GM06990 (cell line): ENCODE data around the gene UQCC3.

Experiments
- DNase-seq: peaks from one replicate; pipeline ENCODE4 v3.0.0-alpha.2; 2011; ENCODE audit not compliant: insufficient read length; ENCODE audit errors: extremely low read depth
- H3K27me3 ChIP-seq: replicated peaks from 2 replicates; pipeline ENCODE4 v1.6.0; 2011; ENCODE audit warnings: low read length; ENCODE audit not compliant: control insufficient read depth, insufficient read depth
- H3K36me3 ChIP-seq: 2 replicates; pipeline ENCODE4 v1.5.1; 2011; ENCODE audit warnings: low read length; ENCODE audit not compliant: control insufficient read depth, insufficient read depth
- H3K4me3 ChIP-seq: replicated peaks from 2 replicates; pipeline ENCODE4 v1.5.1; 2011; ENCODE audit warnings: low read depth, mild to moderate bottlenecking, control low read depth, low read length
- TF ChIP-seq, protein P1 (sequence below): IDR thresholded peaks from 2 replicates; pipeline ENCODE4 v1.5.1; 2011; ENCODE audit warnings: low read length, control low read depth, mild to moderate bottlenecking, inconsistent platforms; ENCODE audit not compliant: insufficient read depth, poor library complexity, severe bottlenecking

The UQCC3 gene

DNA sequence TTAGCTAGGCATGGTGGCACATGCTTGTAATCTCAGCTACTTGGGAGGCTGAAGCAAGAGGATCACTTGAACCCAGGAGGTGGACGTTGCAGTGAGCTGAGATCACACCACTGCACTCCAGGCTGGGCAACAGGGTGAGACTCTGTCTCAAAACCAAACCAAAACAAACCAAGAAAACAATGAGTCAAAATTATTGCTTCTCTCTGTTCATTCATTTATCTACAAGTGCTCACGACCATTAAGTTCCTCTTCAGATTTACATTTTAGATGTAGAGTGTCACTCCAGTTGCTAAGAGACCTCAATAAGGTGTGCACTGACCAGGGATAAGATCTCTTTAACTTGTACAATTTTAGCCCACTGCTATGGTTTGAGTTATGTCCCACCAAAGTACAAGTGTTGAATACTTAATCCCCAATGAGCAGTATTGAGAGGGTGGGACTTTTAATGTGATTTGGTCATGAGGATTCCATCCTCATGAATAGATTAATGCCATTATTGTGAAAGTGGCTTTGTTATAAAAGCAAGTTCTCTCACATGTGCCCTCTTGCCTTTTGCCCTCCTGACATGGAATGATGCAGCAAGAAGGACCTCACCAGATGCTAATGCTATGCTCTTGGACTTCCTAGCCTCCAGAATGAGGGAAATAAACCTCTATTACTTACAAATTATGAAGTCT, 48.0 kb downstream of the UQCC3 start:
- DNase-seq, result no peak
- Histone ChIP-seq H3K4me3 (no peak overlapping the region), H3K36me3 (peaks cover 46% of the 10 kb centered on the region), H3K27me3 (no peaks in the 10 kb centered on the region)
- TF ChIP-seq, protein P1, sequence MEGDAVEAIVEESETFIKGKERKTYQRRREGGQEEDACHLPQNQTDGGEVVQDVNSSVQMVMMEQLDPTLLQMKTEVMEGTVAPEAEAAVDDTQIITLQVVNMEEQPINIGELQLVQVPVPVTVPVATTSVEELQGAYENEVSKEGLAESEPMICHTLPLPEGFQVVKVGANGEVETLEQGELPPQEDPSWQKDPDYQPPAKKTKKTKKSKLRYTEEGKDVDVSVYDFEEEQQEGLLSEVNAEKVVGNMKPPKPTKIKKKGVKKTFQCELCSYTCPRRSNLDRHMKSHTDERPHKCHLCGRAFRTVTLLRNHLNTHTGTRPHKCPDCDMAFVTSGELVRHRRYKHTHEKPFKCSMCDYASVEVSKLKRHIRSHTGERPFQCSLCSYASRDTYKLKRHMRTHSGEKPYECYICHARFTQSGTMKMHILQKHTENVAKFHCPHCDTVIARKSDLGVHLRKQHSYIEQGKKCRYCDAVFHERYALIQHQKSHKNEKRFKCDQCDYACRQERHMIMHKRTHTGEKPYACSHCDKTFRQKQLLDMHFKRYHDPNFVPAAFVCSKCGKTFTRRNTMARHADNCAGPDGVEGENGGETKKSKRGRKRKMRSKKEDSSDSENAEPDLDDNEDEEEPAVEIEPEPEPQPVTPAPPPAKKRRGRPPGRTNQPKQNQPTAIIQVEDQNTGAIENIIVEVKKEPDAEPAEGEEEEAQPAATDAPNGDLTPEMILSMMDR, result no peak

DNA sequence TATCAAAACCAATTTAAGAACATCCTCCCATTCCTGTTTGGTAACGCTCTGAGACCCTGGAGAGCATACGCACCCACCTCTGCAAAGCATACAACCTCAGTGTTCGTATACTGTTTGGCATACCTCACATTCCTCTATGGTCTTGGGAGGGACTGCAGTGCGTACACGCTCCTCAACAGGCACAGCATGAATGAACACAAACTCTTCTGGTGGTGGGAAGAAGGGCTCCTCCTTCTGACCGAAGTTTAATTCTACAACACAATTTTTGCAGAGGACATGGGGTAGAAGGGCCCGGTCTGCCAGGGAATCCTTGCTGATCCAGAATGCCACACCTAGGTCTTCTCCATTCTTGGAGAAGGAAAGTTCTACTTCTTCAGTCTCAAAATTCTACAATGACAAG, 50.5 kb downstream of the UQCC3 start:
- DNase-seq, result no peak
- Histone ChIP-seq H3K4me3 (no peak overlapping the region), H3K27me3 (no peaks in the 10 kb centered on the region), H3K36me3 (peaks cover 33% of the 10 kb centered on the region)
- TF ChIP-seq, protein P1, result no peak
